Fibroblast of lung (primary cell): ENCODE measurements around the gene SIGLEC10.

ENCODE experiments used
- CTCF ChIP-seq, 2 donors: IDR thresholded peaks in 1 of 2; conservative IDR thresholded peaks in 1 of 2; 1 replicate in 1 of 2; 2 replicates in 1 of 2; pipeline ENCODE4 v1.5.1; 2011 to 2012; ENCODE audit warnings: low read length in 2 of 2, control low read depth in 1 of 2, inconsistent platforms in 1 of 2, low read depth in 1 of 2, mild to moderate bottlenecking in 1 of 2
- EZH2 ChIP-seq: IDR thresholded peaks from 2 replicates; pipeline ENCODE4 v1.5.1; 2012; ENCODE audit warnings: low read length, control low read depth, mild to moderate bottlenecking; ENCODE audit errors: missing control alignments

DNA sequence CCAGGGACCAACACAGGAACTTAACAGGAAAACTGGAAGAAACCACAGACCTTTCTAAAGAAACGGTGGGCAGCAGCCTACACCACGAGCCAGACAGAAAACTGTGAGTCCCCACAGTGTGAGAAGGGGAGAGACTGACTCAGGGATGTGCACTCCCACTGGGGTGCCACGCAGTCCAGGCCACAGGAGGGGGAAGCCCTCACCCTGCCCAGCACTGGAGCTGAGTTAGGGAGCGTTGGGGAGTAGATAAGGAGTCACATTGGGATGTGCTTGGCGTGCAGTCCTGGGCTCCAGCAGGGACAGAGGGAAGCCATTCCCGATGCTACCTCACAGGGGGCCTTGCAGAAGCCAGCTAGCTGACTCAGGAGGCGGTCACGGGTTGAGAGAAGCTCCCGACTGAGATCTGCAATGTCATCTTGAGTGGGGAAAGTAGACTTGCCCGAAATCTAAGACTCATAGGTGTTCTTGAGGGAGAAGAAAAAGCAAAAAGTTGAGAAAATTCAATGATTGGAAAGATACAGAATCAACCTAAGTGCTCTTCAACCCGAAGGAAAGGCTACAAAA, 23.5 kb upstream of the SIGLEC10 start:
- TF ChIP-seq CTCF (conservative IDR thresholded peaks at IDR 0.05 in 1 of 2, IDR thresholded peaks at IDR 0.05 in 1 of 2; ENCODE audit: low read depth in 1 of 2, low read length in 2 of 2), result no peak
- TF ChIP-seq EZH2, result no peak
